Measurements from ENCODE around the gene KCTD17. TPM values are rescaled to one million over a fixed set of nuclear protein-coding genes. Genes with fewer than 3 reads are reported as not detected.

KCTD17 gene
- total RNA-seq, 1 donor from 2014 or later, result 13.4 TPM

GRCh38 chr22:37100589-37101127 lies 49.1 kb downstream of the KCTD17 start:
- DNase-seq (ENCODE audit: low spot score), result no peak

- no peak for DNase-seq (ENCODE audit: low spot score)
These were observed 49.9 kb downstream of the KCTD17 start for GRCh38 chr22:37101311-37102066.

GRCh38 chr22:37103151-37103550 lies 51.6 kb downstream of the KCTD17 start:
- no peak for DNase-seq (ENCODE audit: low spot score)

- no peak for DNase-seq (ENCODE audit: low spot score)
These were observed 52.3 kb downstream of the KCTD17 start for GRCh38 chr22:37103656-37104452.

GRCh38 chr22:37105154-37105553 lies 53.6 kb downstream of the KCTD17 start:
- no peak for DNase-seq (ENCODE audit: low spot score)

GRCh38 chr22:37105990-37106389 lies 54.4 kb downstream of the KCTD17 start:
- no peak for DNase-seq (ENCODE audit: low spot score)

- DNase-seq (ENCODE audit: low spot score), result no peak
These were observed 56.5 kb downstream of the KCTD17 start for GRCh38 chr22:37107816-37108621.

GRCh38 chr22:37109242-37109917 lies 57.8 kb downstream of the KCTD17 start, which contains the start of gene TMPRSS6:
Gene TMPRSS6 (minus strand): TSS chr22:37109713. CDS start chr22:37103417, 6,296 bp downstream.
- no peak for DNase-seq (ENCODE audit: low spot score)

GRCh38 chr22:37111156-37111717 lies 59.7 kb downstream of the KCTD17 start:
- DNase-seq (ENCODE audit: low spot score), result no peak

GRCh38 chr22:37112084-37112728 lies 60.7 kb downstream of the KCTD17 start:
- DNase-seq (ENCODE audit: low spot score), result no peak

Other genes starting within 250 kb of the KCTD17 start
- not detected for gene PVALB, start 234.7 kb upstream of the KCTD17 start, total RNA-seq
- 51.0 TPM for gene NCF4, start 190.7 kb upstream of the KCTD17 start, total RNA-seq
- 13.3 TPM for gene CSF2RB, start 138.1 kb upstream of the KCTD17 start, total RNA-seq
- gene TST, start 32.3 kb upstream of the KCTD17 start, total RNA-seq, result 58.5 TPM
- gene MPST, start 32.0 kb upstream of the KCTD17 start, total RNA-seq, result 63.8 TPM
- gene TMPRSS6, start 58.0 kb downstream of the KCTD17 start, total RNA-seq, result not detected
- gene IL2RB, start 98.2 kb downstream of the KCTD17 start, total RNA-seq, result 1.7 TPM
- gene C1QTNF6, start 136.5 kb downstream of the KCTD17 start, total RNA-seq, result 1.3 TPM
- gene SSTR3, start 160.7 kb downstream of the KCTD17 start, total RNA-seq, result not detected
- gene RAC2, start 192.5 kb downstream of the KCTD17 start, total RNA-seq, result 26.1 TPM
- 44.7 TPM for gene CYTH4, start 230.8 kb downstream of the KCTD17 start, total RNA-seq